ENCODE measurements around the gene CIP2A. TPM values are rescaled to one million over a fixed set of nuclear protein-coding genes. Genes with fewer than 3 reads are reported as not detected.

Gene CIP2A
- total and polyA plus RNA-seq, 2 of the 4 experiments (the other 2 are of a cell fraction) = 8.5 to 27.8 TPM

GRCh38 chr3:108524537-108524936, 64.7 kb downstream of the CIP2A start:
- H2BK5ac ChIP-seq (ENCODE audit: low read depth, low read length, poor library complexity, severe bottlenecking) = no peak overlapping the region
- ChIA-PET CTCF (no interaction called here), POLR2A (ENCODE audit: unreplicated experiment) (no interaction called here)
- no peaks in the 10 kb centered on the region for H3K36me3 ChIP-seq (ENCODE audit: control insufficient read depth, insufficient read depth, low read length)
- no TSS peak for BruUV-seq (replicated peaks)
- no peak overlapping the region for H3K4ac ChIP-seq (ENCODE audit: low read depth, low read length)
- no peak overlapping the region for H2AFZ ChIP-seq (replicated peaks; ENCODE audit: low read length, poor library complexity)
- no peak overlapping the region for H2BK120ac ChIP-seq (ENCODE audit: low read depth, low read length)
- no peak overlapping the region for H4K5ac ChIP-seq (ENCODE audit: low read depth, low read length)
- no peaks in the 10 kb centered on the region for H4K20me1 ChIP-seq (ENCODE audit: insufficient read depth, low read length)
- no peak overlapping the region for H4K8ac ChIP-seq (ENCODE audit: low read depth in 2 of 2, low read length in 2 of 2)
- no peak overlapping the region for H3K18ac ChIP-seq (ENCODE audit: low read depth, low read length)
- DNase-seq (peak; percentile 10), ATAC-seq (ENCODE audit: low read depth) (no peak)
- no peak overlapping the region for H2AK5ac ChIP-seq (ENCODE audit: low read depth, low read length)
- no peak overlapping the region for H3K27ac ChIP-seq (ENCODE audit: insufficient read depth, low read length)
- no peak overlapping the region for H3K4me2 ChIP-seq (ENCODE audit: low read depth, low read length)
- no peaks in the 10 kb centered on the region for H3K4me1 ChIP-seq (ENCODE audit: control insufficient read depth, insufficient read depth, low read length)
- H3K79me1 ChIP-seq (ENCODE audit: low read depth in 1 of 2, low read length in 2 of 2) = no peaks in the 10 kb centered on the region
- no peak for TF ChIP-seq SMC3 (IDR thresholded peaks at IDR 0.05; ENCODE audit: low read depth, low read length)
- TF ChIP-seq MXI1 (IDR thresholded peaks at IDR 0.05; ENCODE audit: borderline replicate concordance, low read depth, low read length) = no peak
- no peak for TF ChIP-seq USF2 (IDR thresholded peaks at IDR 0.05; ENCODE audit: low read depth, low read length)
- TF ChIP-seq CTCF (conservative IDR thresholded peaks at IDR 0.05; ENCODE audit: low read depth, low read length) = no peak
- TF ChIP-seq CEBPB (IDR thresholded peaks at IDR 0.05; ENCODE audit: low read depth, low read length) = no peak
- no peak for TF ChIP-seq RFX5 (IDR thresholded peaks at IDR 0.05; ENCODE audit: low read depth, low read length)
- no peak for TF ChIP-seq POLR2A (IDR thresholded peaks at IDR 0.05; ENCODE audit: low read depth, low read length)
- TF ChIP-seq FOS (IDR thresholded peaks at IDR 0.05; ENCODE audit: low read depth, low read length) = no peak
- H3K27me3 ChIP-seq (ENCODE audit: control insufficient read depth, insufficient read depth, low read length) = no peaks in the 10 kb centered on the region; the same call in 1 of the 2 replicates
- no peak overlapping the region for H4K91ac ChIP-seq (ENCODE audit: insufficient read depth, low read depth, low read length)
- intact Hi-C loops (cut with micrococcal nuclease) (no loop called here), dilution Hi-C loops (cut with HindIII; ENCODE audit: low sequenced_read_pairs, unreplicated experiment) (no loop called here), in situ Hi-C loops (cut with MboI; ENCODE audit: low sequenced_read_pairs) (no loop called here)
- H2AK9ac ChIP-seq (replicated peaks; ENCODE audit: low read depth, low read length, poor library complexity) = no peak overlapping the region
- H3K56ac ChIP-seq (ENCODE audit: extremely low read depth, insufficient read depth, low read length) = no peak overlapping the region
- WGBS, 2 experiments (ENCODE audit: extremely low coverage in 2 of 2, insufficient read length in 1 of 2) = no CpG with 5 or more reads among the region's 2 CpGs
- H3K9me3 ChIP-seq (ENCODE audit: control insufficient read depth, insufficient read depth, low read length) = no peaks in the 10 kb centered on the region
- no peak overlapping the region for H3K14ac ChIP-seq (replicated peaks; ENCODE audit: low read depth, low read length)
- H3K4me3 ChIP-seq (ENCODE audit: insufficient read depth, low read depth, low read length) = no peak overlapping the region
- H2BK20ac ChIP-seq (ENCODE audit: low read depth, low read length) = no peak overlapping the region
- H3K23ac ChIP-seq (ENCODE audit: low read depth, low read length) = no peak overlapping the region
- H3K9me1 ChIP-seq (ENCODE audit: insufficient read depth, low read length) = no peaks in the 10 kb centered on the region
- no peak overlapping the region for H3K9ac ChIP-seq (ENCODE audit: low read depth, low read length)
- no peak overlapping the region for H2BK15ac ChIP-seq (ENCODE audit: low read depth, low read length)
